Stimulated activated CD4-positive, alpha-beta T cell treated with anti-CD3 and anti-CD28 coated beads, Interleukin-1b, Interleukin-23, amount 100 ng/mL, for 48 hours (primary cell): ENCODE data around the gene PIAS1.
"Not testable (repeated sequence)": the region's sequence is repeated elsewhere in the genome, so short reads cannot be mapped to it uniquely, and the experiment has no call there.

ENCODE experiments used
- DNase-seq: peaks from one replicate; pipeline ENCODE4 v3.0.0-alpha.2; 2020

Gene PIAS1

GRCh38 chr15:68038246-68038645 lies 15.9 kb upstream of the PIAS1 start:
- DNase-seq = no peak

- DNase-seq = no peak
These were observed 14.0 kb upstream of the PIAS1 start for GRCh38 chr15:68040144-68040543.

- DNase-seq = no peak
These were observed 11.8 kb upstream of the PIAS1 start for GRCh38 chr15:68042156-68042854.

GRCh38 chr15:68042855-68043222 lies 11.3 kb upstream of the PIAS1 start:
- no peak for DNase-seq

- DNase-seq = no peak
These were observed 8.5 kb upstream of the PIAS1 start for GRCh38 chr15:68045289-68046265.

GRCh38 chr15:68047826-68048225 lies 6.3 kb upstream of the PIAS1 start:
- DNase-seq = no peak

- no peak for DNase-seq
These were observed 3.0 kb upstream of the PIAS1 start for GRCh38 chr15:68051109-68051508.

- no peak for DNase-seq
These were observed 2.2 kb upstream of the PIAS1 start for GRCh38 chr15:68051907-68052306.

GRCh38 chr15:68052431-68052830 lies 1.7 kb upstream of the PIAS1 start:
- DNase-seq = no peak

- DNase-seq = no peak
These were observed 1.1 kb upstream of the PIAS1 start for GRCh38 chr15:68053001-68053400.

GRCh38 chr15:68054628-68055223 lies 611 bp downstream of the PIAS1 start:
- DNase-seq = peak; percentile 31

- peak; percentile 80 for DNase-seq
These were observed 1.1 kb downstream of the PIAS1 start for GRCh38 chr15:68055224-68055705.

- no peak for DNase-seq
These were observed 2.2 kb downstream of the PIAS1 start for GRCh38 chr15:68056097-68056865.

GRCh38 chr15:68057034-68057433 lies 2.9 kb downstream of the PIAS1 start:
- no peak for DNase-seq

GRCh38 chr15:68057758-68058157 lies 3.6 kb downstream of the PIAS1 start:
- DNase-seq = no peak

GRCh38 chr15:68058970-68059369 lies 4.9 kb downstream of the PIAS1 start:
- DNase-seq = not testable (repeated sequence)

- DNase-seq = no peak
These were observed 5.5 kb downstream of the PIAS1 start for GRCh38 chr15:68059630-68060029.

GRCh38 chr15:68061171-68061570 lies 7.1 kb downstream of the PIAS1 start:
- DNase-seq = no peak

GRCh38 chr15:68061602-68062001 lies 7.5 kb downstream of the PIAS1 start:
- no peak for DNase-seq

- no peak for DNase-seq
These were observed 8.1 kb downstream of the PIAS1 start for GRCh38 chr15:68062214-68062613.

- DNase-seq = no peak
These were observed 8.9 kb downstream of the PIAS1 start for GRCh38 chr15:68062946-68063465.

GRCh38 chr15:68063606-68064005 lies 9.5 kb downstream of the PIAS1 start:
- DNase-seq = no peak
